MCF 10A (cell line): ENCODE measurements around the gene NAIF1. TPM values are rescaled to one million over a fixed set of nuclear protein-coding genes. Genes with fewer than 3 reads are reported as not detected.

Experiments used
- BruUV-seq: library from RNA; stranded (reverse); fragments of 400-500 nt; replicated peaks from 2 replicates; lab custom pipeline; 2021; lab: Mats Ljungman, UMichigan
- CTCF ChIA-PET: fragments of 300-600 bp; sonication (Branson Sonifier 250); formaldehyde crosslinking; extraction: SDS; loops from one replicate; lab custom pipeline; 2021; ENCODE audit warnings: antibody characterized with exemption, inconsistent platforms; lab: Yijun Ruan, JAX
- POLR2A ChIA-PET: fragments of 300-600, 350-650 bp; sonication (Branson Sonifier 250); formaldehyde crosslinking; extraction: SDS; loops from one replicate; lab custom pipeline; 2020; ENCODE audit warnings: antibody characterized with exemption, inconsistent platforms; lab: Yijun Ruan, JAX
- DNase-seq: peaks from one replicate; pipeline ENCODE4 v3.0.0-alpha.2; 2018; ENCODE audit not compliant: unreplicated experiment
- H3K27ac Mint-ChIP-seq: one replicate; pipeline ENCODE4 v1.8.0; 2022; ENCODE audit warnings: mild to moderate bottlenecking, low read depth, mixed read lengths; ENCODE audit not compliant: unreplicated experiment
- H3K27me3 Mint-ChIP-seq: one replicate; pipeline ENCODE4 v1.8.0; 2022; ENCODE audit warnings: mixed read lengths; ENCODE audit not compliant: insufficient read depth, unreplicated experiment
- H3K36me3 Mint-ChIP-seq: one replicate; pipeline ENCODE4 v1.8.0; 2022; ENCODE audit warnings: mild to moderate bottlenecking, moderate library complexity, mixed read lengths; ENCODE audit not compliant: insufficient read depth, unreplicated experiment
- H3K4me1 Mint-ChIP-seq: one replicate; pipeline ENCODE4 v1.8.0; 2022; ENCODE audit warnings: mixed read lengths; ENCODE audit not compliant: insufficient read depth, unreplicated experiment
- H3K4me3 Mint-ChIP-seq: one replicate; pipeline ENCODE4 v1.8.0; 2022; ENCODE audit warnings: mild to moderate bottlenecking, moderate library complexity, mixed read lengths; ENCODE audit not compliant: unreplicated experiment
- H3K9me3 Mint-ChIP-seq: one replicate; pipeline ENCODE4 v1.8.0; 2022; ENCODE audit warnings: mixed read lengths; ENCODE audit not compliant: unreplicated experiment
- intact Hi-C: fragments of 100-400 bp; cut with micrococcal nuclease; formaldehyde crosslinking; loops from 2 replicates; pipeline ENCODE4 v1.14.1; 2022
- total RNA-seq: library from RNA; stranded (reverse); gene quantifications from 2 replicates; pipeline ENCODE4 v1.2.3, GENCODE V29; 2022
- TF ChIP-seq, protein P1 (sequence below): fragments of 200-600 bp; IDR thresholded peaks from one replicate; pipeline ENCODE4 v1.8.0; 2022; ENCODE audit warnings: antibody characterized with exemption, mild to moderate bottlenecking; ENCODE audit not compliant: unreplicated experiment

NAIF1 gene
- total RNA-seq, 1 experiment from 2014 or later: 15.8 TPM

- Mint-ChIP-seq H3K36me3 (no peaks in the 10 kb centered on the region), H3K4me3 (no peak overlapping the region), H3K4me1 (peaks cover 7% of the 10 kb centered on the region), H3K27me3 (no peaks in the 10 kb centered on the region), H3K9me3 (no peaks in the 10 kb centered on the region), H3K27ac (no peak overlapping the region)
- DNase-seq: no peak
- ChIA-PET POLR2A (interaction anchor here (0.8 to 1.0 kb wide), 2 partner anchors 9 to 26 kb away, joined by 3 to 4 read pairs; no protein-coding TSS in a partner anchor), CTCF (interaction anchor here (1.3 to 3.2 kb wide), 3 partner anchors 8 to 84 kb away, joined by 3 to 25 read pairs (median 17); no protein-coding TSS in a partner anchor)
- no TSS peak for BruUV-seq
- TF ChIP-seq, protein P1, sequence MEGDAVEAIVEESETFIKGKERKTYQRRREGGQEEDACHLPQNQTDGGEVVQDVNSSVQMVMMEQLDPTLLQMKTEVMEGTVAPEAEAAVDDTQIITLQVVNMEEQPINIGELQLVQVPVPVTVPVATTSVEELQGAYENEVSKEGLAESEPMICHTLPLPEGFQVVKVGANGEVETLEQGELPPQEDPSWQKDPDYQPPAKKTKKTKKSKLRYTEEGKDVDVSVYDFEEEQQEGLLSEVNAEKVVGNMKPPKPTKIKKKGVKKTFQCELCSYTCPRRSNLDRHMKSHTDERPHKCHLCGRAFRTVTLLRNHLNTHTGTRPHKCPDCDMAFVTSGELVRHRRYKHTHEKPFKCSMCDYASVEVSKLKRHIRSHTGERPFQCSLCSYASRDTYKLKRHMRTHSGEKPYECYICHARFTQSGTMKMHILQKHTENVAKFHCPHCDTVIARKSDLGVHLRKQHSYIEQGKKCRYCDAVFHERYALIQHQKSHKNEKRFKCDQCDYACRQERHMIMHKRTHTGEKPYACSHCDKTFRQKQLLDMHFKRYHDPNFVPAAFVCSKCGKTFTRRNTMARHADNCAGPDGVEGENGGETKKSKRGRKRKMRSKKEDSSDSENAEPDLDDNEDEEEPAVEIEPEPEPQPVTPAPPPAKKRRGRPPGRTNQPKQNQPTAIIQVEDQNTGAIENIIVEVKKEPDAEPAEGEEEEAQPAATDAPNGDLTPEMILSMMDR: no peak
- intact Hi-C loops: no loop called here
These were observed 39.4 kb downstream of the NAIF1 start for GRCh38 chr9:128027705-128028104.

- POLR2A ChIA-PET: interaction anchor here (0.8 to 1.0 kb wide), 2 partner anchors 8 to 25 kb away, joined by 3 to 4 read pairs; no protein-coding TSS in a partner anchor
- no peak for DNase-seq
- H3K4me1 Mint-ChIP-seq: peaks cover 8% of the 10 kb centered on the region
These were observed 40.2 kb downstream of the NAIF1 start for GRCh38 chr9:128026773-128027541.

GRCh38 chr9:128026255-128026772 is 40.8 kb downstream of the NAIF1 start:
- Mint-ChIP-seq H3K27me3 (no peaks in the 10 kb centered on the region), H3K9me3 (no peaks in the 10 kb centered on the region), H3K4me3 (no peak overlapping the region), H3K36me3 (no peaks in the 10 kb centered on the region), H3K4me1 (peaks cover 8% of the 10 kb centered on the region), H3K27ac (no peak overlapping the region)
- TF ChIP-seq, protein P1: no peak
- no TSS peak for BruUV-seq
- DNase-seq: no peak
- ChIA-PET CTCF (interaction anchor here (0.6 to 3.2 kb wide), 4 partner anchors 9 to 255 kb away, joined by 3 to 25 read pairs (median 10); no protein-coding TSS in a partner anchor), POLR2A (no interaction called here)
- intact Hi-C loops: no loop called here

More at GRCh38 chr9:128026773-128027541, 40.2 kb downstream of the NAIF1 start:
- CTCF ChIA-PET: interaction anchor here (0.8 to 3.2 kb wide), 4 partner anchors 8 to 83 kb away, joined by 3 to 25 read pairs (median 10); no protein-coding TSS in a partner anchor
- H3K9me3 Mint-ChIP-seq: no peaks in the 10 kb centered on the region
- intact Hi-C loops: no loop called here
- H3K27me3 Mint-ChIP-seq: no peaks in the 10 kb centered on the region
- TF ChIP-seq, protein P1: no peak
- H3K4me3 Mint-ChIP-seq: no peak overlapping the region
- no peaks in the 10 kb centered on the region for H3K36me3 Mint-ChIP-seq
- no peak overlapping the region for H3K27ac Mint-ChIP-seq
- BruUV-seq: no TSS peak

- Mint-ChIP-seq H3K9me3 (no peaks in the 10 kb centered on the region), H3K27me3 (no peaks in the 10 kb centered on the region), H3K27ac (no peak overlapping the region), H3K4me1 (peaks cover 8% of the 10 kb centered on the region), H3K36me3 (no peaks in the 10 kb centered on the region), H3K4me3 (no peak overlapping the region)
- TF ChIP-seq, protein P1: no peak
- no TSS peak for BruUV-seq
- CTCF ChIA-PET: interaction anchor here (0.6 to 3.2 kb wide), 5 partner anchors 10 to 255 kb away, joined by 3 to 25 read pairs (median 4); no protein-coding TSS in a partner anchor
- DNase-seq: no peak
- intact Hi-C loops: no loop called here
- POLR2A ChIA-PET: interaction anchor here (0.6 kb wide), 1 partner anchor 61 kb away, joined by 3 read pairs; no protein-coding TSS in a partner anchor
These were observed 41.4 kb downstream of the NAIF1 start for GRCh38 chr9:128025736-128026135.
